Astrocyte of the spinal cord (primary cell): Measurements from ENCODE around the gene CETN1.

Experiments used
- DNase-seq: peaks from one replicate; pipeline ENCODE4 v3.0.0; 2011; ENCODE audit warnings: low read depth, low spot score
- H3K4me3 ChIP-seq: 2 replicates; pipeline ENCODE4 v1.5.1; 2011; ENCODE audit warnings: low read depth, mild to moderate bottlenecking, low read length, moderate library complexity
- in situ Hi-C: cut with HindIII; loops from 2 replicates; pipeline ENCODE4 v1.10.0; 2017; ENCODE audit warnings: low sequenced_read_pairs
- TF ChIP-seq, protein P1 (sequence below): IDR thresholded peaks from 2 replicates; pipeline ENCODE4 v1.5.1; 2012; ENCODE audit warnings: low read depth, mild to moderate bottlenecking, low read length, inconsistent platforms

CETN1 gene

DNA sequence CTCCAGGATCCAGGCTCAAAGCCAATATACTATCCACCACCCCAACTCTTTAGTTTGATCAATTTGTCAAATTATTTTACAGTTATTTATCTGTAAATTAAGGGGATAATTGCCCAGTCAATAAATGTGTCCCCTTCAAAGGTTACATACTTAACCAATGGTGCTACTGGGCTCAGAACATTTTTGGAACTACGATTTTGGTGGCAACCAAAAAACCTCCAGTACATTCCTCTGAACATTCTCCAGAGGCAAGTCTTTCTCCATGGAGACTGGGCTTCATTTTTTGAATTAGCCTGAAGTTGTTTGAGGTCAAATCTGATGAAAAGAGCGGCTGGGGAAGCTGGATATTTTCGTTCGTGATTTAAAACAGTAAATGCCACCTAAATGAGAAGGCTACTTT is 14.9 kb downstream of the CETN1 start:
- DNase-seq = no peak
- TF ChIP-seq, protein P1, sequence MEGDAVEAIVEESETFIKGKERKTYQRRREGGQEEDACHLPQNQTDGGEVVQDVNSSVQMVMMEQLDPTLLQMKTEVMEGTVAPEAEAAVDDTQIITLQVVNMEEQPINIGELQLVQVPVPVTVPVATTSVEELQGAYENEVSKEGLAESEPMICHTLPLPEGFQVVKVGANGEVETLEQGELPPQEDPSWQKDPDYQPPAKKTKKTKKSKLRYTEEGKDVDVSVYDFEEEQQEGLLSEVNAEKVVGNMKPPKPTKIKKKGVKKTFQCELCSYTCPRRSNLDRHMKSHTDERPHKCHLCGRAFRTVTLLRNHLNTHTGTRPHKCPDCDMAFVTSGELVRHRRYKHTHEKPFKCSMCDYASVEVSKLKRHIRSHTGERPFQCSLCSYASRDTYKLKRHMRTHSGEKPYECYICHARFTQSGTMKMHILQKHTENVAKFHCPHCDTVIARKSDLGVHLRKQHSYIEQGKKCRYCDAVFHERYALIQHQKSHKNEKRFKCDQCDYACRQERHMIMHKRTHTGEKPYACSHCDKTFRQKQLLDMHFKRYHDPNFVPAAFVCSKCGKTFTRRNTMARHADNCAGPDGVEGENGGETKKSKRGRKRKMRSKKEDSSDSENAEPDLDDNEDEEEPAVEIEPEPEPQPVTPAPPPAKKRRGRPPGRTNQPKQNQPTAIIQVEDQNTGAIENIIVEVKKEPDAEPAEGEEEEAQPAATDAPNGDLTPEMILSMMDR = no peak
- in situ Hi-C loops = no loop called here
- no peak overlapping the region for H3K4me3 ChIP-seq

- H3K4me3 ChIP-seq = no peak overlapping the region
- in situ Hi-C loops = no loop called here
- TF ChIP-seq, protein P1 = no peak
- no peak for DNase-seq
These were observed 15.4 kb downstream of the CETN1 start for GRCh38 chr18:595571-595970.

DNA sequence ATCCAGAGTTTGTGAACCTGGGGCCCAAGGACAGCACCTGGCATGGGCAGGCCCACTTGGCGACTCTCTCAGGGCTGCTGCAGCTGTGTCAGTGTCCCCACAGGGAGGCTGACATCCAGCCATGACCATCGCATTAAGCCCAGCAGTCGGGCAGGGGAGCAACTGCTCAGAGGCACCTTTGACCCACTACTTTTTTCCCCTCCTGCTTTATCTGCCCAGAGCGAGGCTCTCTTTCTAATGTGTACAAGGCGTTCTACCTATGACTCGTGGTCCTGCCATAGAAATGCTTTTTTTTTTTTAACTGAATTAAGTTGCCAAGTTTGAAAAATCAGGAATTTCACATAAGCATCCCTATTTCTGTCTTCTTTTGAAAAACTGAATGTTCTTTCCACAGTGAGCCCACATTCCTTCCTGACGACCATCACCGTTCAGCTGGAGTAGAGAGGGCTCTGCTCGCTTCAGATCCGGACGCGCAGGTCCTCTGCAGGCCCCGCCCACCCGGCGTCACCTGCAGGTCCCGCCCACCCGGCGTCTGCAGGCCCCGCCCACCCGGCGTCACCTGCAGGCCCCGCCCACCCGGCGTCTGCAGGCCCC is 16.2 kb downstream of the CETN1 start:
- in situ Hi-C loops = no loop called here
- DNase-seq = peak; percentile 27
- H3K4me3 ChIP-seq = no peak overlapping the region
- TF ChIP-seq, protein P1 = no peak

DNA sequence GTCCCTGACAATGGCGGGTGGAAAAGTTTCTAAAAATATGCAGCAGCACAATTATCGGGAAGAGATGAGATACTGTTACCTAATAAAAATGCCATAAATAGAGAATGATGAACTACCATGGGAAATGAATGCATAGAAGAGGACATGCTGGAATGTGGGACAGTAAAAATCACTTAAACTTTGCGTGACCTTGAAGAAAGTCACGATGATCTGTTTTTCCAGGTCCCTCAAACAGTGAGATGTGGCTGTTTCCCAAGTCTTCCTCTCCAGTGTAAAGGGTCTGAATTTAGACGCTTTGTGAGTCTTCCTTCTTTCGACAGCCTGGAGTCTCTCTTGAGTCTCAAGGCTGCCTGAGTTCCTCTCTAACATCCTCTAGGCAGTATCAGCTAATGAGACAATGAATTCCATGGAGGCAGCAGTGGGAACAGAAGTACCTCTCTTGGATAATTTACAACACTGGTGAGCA is 18.0 kb downstream of the CETN1 start:
- TF ChIP-seq, protein P1 = no peak
- no peak for DNase-seq
- H3K4me3 ChIP-seq = no peak overlapping the region
- in situ Hi-C loops = no loop called here

GRCh38 chr18:600107-600506 is 19.9 kb downstream of the CETN1 start:
- no peak overlapping the region for H3K4me3 ChIP-seq
- TF ChIP-seq, protein P1 = no peak
- DNase-seq = no peak
- in situ Hi-C loops = no loop called here

DNA sequence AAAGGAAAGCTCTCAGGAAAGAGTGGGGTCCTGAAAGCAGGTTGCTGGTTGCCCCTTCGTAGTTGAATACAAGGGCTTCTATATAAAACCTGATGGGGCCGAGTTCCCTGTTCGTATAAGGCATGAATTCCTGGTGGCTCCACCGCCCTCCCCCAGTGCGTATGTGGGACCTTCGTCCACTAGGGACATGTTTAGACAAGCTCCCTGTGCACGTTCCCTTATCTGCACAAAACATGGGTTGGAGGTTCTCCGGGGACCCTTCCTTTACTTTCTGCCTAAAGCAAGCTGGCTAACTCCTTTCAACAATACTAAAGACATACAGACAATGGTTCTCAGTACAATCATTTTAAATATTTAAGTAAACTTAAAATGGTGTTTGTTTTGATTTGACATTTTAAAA is 24.6 kb downstream of the CETN1 start:
- in situ Hi-C loops = no loop called here
- H3K4me3 ChIP-seq = no peak overlapping the region
- DNase-seq = no peak
- TF ChIP-seq, protein P1 = no peak
